Activated naive CD4-positive, alpha-beta T cell treated with anti-CD3 and anti-CD28 coated beads, Interleukin-2, amount 50 U/mL, for 72 hours (primary cell): Measurements from ENCODE around the gene GRK6. TPM values are rescaled to one million over a fixed set of nuclear protein-coding genes. Genes with fewer than 3 reads are reported as not detected.

Source experiments
- ATAC-seq, 2 donors: fragments of 150-1000 bp; cut with Tn5 transposase; 2 replicates each; pipeline ENCODE4 v1.10.0; 2021; ENCODE audit warnings: mild to moderate bottlenecking in 2 of 2, moderate library complexity in 2 of 2
- DNase-seq, 2 donors: peaks; one replicate each; pipeline ENCODE4 v3.0.0; 2021 to 2022; ENCODE audit warnings: low spot score in 2 of 2
- H3K27ac Mint-ChIP-seq, 2 donors: one replicate each; pipeline ENCODE4 v1.8.0; 2022; ENCODE audit warnings: mild to moderate bottlenecking in 2 of 2, mixed read lengths in 2 of 2
- H3K36me3 Mint-ChIP-seq, 2 donors: one replicate each; pipeline ENCODE4 v1.8.0; 2022; ENCODE audit warnings: mixed read lengths in 2 of 2
- H3K9me3 Mint-ChIP-seq, 2 donors: one replicate each; pipeline ENCODE4 v1.8.0; 2022; ENCODE audit warnings: mixed read lengths in 2 of 2
- total RNA-seq, 2 donors: library from RNA; stranded (reverse); gene quantifications; one replicate each; pipeline ENCODE4 v1.2.3, GENCODE V29; 2022

The GRK6 gene
- total RNA-seq, 2 donors from 2014 or later, result 104 to 125 TPM

- DNase-seq, result no peak
- Mint-ChIP-seq H3K27ac (no peak overlapping the region), H3K36me3 (no peaks in the 10 kb centered on the region), H3K9me3 (no peaks in the 10 kb centered on the region)
- no peak for ATAC-seq
Observed at GRCh38 chr5:177466861-177467260, 40.4 kb downstream of the GRK6 start.

DNA sequence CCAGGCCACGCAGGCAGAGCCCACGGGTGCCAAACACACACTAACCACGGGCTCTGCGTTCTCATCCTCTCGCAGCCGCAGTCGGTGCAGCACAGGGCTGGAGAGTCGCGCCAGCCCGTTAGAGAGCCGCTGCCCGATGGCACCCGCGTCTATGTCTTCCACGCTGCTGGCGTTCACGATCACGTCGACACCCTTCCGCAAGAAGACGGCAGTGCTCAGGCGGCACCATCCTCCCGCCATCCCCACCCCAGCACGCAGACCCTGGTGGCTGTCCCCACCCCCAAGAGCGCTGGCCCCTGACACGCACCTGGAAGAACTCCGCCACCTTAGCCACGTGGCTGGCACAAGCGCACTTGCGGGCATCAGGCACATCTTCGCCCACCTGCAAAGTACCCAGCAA lies 41.0 kb downstream of the GRK6 start:
- H3K36me3 Mint-ChIP-seq, result no peaks in the 10 kb centered on the region
- no peak for ATAC-seq
- no peak for DNase-seq
- no peak overlapping the region for H3K27ac Mint-ChIP-seq
- no peaks in the 10 kb centered on the region for H3K9me3 Mint-ChIP-seq

DNA sequence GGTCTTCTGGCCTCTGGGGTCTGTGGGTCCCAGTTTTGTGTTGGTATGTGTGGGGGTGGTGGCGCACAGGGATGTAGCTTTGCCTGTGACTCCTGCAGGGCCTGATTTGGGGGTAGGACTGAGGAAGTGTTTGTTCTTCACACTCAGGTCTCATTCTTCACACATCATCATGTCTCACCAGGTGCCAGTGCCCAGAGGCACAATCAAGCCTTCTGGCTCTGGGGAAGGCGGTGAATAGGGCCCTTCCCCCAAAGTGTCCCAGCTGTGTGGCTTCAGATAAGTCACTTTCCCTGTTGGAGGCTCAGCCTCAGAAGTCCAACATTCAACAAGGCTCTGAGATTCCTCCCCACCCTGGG lies 41.8 kb downstream of the GRK6 start:
- DNase-seq (no peak), ATAC-seq (no peak)
- no peaks in the 10 kb centered on the region for H3K36me3 Mint-ChIP-seq
- H3K9me3 Mint-ChIP-seq, result no peaks in the 10 kb centered on the region
- no peak overlapping the region for H3K27ac Mint-ChIP-seq

DNA sequence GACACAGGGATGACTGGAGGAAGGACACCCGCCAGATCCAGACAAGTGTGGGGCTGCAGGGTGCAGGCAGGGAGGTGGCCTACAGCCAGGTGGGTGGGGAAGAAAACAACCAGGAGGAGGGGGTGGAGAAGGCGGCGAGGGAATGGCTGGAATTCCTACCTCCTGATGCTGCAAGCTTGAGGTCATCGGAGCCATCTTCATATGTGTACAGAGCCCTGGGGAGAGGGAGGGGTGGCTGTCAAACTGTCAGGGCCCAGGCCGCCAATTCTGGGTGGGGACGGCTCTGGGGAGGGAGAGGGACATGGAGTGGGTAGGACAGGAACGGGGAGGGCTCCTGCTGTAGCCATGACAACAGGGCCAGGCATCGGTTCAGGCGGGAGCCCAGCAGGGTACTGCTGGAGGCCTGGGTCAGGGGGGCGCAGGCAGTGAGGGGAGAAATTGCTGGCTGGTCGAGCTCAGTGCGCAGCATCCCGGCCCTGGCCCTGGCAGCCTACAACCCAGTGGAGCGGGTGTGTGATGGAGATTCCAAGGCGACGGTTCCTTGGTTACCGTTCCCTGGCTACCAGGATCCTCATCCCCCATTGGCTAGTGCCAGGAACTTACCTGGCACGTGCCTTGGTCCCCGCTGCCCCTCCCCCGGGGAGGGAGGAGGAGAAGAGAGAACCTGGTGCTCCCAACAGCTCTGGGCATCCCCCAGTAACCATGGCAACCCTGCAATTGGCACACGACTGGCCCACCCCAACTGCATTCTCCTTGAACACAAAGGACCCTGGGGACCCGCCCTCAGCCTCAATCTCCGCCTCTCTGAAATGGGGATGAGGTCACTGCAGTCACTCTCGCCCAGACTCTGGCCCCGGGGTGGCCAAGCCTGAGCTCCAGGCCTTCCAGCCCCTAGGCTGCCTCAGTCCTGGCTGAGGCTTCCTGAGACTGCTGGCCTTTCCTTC lies 42.5 kb downstream of the GRK6 start:
- ATAC-seq (no peak), DNase-seq (no peak)
- no peaks in the 10 kb centered on the region for H3K36me3 Mint-ChIP-seq
- peak overlapping the region in 1 of 2 donors; percentile 77 for H3K27ac Mint-ChIP-seq
- H3K9me3 Mint-ChIP-seq, result no peaks in the 10 kb centered on the region

DNA sequence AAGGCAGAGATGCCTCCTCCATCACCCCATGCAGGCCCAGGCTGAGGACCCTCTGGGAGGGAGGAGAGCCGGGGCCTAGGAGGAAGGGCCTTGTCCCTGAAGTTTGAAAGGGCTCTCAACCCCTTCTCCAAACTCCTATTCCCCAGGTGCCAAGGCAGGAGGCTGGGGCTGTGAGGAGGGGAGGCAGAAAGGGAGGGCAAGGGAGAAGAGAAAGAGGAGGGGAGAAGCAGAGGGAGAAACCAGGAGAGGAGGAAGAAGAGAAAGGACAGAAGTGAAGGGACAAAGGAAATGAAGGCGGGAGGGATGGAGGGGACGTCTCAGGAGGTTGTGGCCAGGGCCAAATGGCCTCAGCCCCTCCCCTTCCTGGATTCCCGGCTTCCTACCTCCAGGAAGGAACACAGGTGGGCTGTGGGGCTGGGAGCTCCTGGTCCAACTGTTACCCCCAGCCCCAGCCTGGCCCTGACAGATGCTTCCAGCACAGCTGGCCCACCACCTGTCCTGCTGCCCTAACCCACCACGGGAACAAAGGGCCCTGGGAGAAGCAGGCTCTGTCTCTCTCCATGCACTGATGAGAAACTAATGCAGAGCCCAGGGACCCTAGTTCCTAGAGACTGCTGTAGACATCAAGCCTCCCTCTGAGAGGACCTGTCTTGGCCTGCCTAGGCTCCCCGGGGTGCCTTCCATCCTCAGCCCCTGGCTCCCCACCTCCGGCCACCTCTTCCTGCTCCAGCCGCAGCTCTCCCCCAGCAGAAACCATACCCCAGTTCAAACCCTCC lies 43.5 kb downstream of the GRK6 start:
- peak overlapping the region; percentile 32 to 77 for H3K27ac Mint-ChIP-seq
- no peak for ATAC-seq
- no peaks in the 10 kb centered on the region for H3K36me3 Mint-ChIP-seq

GRCh38 chr5:177470759-177471536 lies 44.5 kb downstream of the GRK6 start:
- Mint-ChIP-seq H3K9me3 (no peaks in the 10 kb centered on the region), H3K27ac (peak overlapping the region in 1 of 2 donors; percentile 32), H3K36me3 (no peaks in the 10 kb centered on the region)
- peak in 1 of 2 donors; percentile 16 for ATAC-seq
- no peak for DNase-seq

More for the DNA sequence above, 43.5 kb downstream of the GRK6 start:
- DNase-seq, result no peak
- no peaks in the 10 kb centered on the region for H3K9me3 Mint-ChIP-seq

DNA sequence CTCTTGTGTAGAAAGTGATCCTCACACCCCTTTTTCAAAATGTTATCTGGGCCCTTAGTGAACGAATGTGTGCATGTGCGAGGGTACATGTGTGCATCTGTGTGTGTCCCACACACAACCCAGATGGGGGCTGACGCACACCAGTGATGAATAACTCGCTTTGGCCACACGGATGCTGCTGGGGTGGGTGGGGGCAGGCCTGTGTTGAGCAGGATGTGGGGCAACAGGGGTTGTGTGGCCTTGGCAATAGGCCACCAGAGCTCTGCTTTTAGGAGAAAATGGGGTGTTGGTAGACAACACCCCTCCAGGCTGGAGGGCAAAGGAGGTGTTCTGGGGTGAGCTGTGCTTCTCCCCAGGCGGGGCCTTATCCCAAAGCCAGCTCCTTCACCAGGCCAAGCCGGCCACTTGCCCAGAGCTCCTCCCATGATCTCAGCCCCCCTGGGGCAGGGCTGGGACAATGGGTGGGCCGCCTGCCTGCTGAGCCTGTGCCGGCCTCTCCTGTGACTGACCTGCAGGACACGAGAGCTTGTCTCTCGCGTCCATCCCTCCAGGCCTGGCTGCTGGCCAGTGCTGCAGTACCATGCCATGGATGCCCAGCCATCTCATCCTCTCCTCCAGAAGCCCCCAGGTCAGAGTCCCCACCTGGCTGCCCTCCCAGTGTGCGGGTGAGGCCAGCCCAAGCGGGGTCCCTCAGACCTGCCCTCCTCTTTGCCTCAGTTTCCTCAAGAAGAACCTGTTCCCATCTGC lies 45.3 kb downstream of the GRK6 start:
- ATAC-seq (peak in 1 of 2 donors; percentile 37), DNase-seq (no peak)
- Mint-ChIP-seq H3K27ac (peak overlapping the region in 1 of 2 donors; percentile 50), H3K36me3 (no peaks in the 10 kb centered on the region), H3K9me3 (no peaks in the 10 kb centered on the region)

- Mint-ChIP-seq H3K36me3 (no peaks in the 10 kb centered on the region), H3K27ac (peak overlapping the region in 1 of 2 donors; percentile 50), H3K9me3 (no peaks in the 10 kb centered on the region)
- DNase-seq (peak in 1 of 2 donors; percentile 56), ATAC-seq (peak; percentile 67 to 68)
Observed at GRCh38 chr5:177472460-177473442, 46.3 kb downstream of the GRK6 start.

GRCh38 chr5:177473443-177474001 lies 47.0 kb downstream of the GRK6 start, which contains the start of gene DBN1:
TSS of gene DBN1 (minus strand) at chr5:177473634. CDS start at chr5:177473521, 113 bp downstream.
- peak; percentile 11 to 57 for ATAC-seq
- H3K27ac Mint-ChIP-seq, result peak within 1 kb of the TSS in 1 of 2 donors; percentile 62

DNA sequence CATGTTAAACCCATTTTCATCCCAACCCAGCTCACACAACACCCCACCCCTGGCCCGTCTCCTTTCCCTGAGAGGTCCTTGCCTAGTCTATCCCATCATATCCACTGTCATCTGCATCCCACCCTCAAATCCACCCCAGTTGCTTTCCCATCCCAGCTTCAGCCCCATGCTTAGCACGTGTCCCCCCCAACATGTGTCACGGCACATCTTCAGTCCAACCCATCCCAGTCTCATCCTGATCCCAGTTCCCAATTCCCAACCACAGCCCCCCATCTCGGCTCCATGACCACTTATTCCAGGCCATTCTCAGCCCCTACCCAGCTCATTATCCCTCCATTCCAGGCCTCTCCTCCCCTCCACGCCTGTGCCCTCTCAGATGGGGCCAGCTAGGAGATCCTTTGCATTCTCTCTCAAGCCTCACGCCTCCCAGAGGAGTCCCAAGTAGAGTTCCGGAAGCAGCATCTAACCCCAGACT lies 47.6 kb downstream of the GRK6 start:
- DNase-seq (no peak), ATAC-seq (no peak)
- H3K36me3 Mint-ChIP-seq, result peaks cover 0 to 9% of the 10 kb centered on the region in 2 donors
- no peaks in the 10 kb centered on the region for H3K9me3 Mint-ChIP-seq
- peak overlapping the region in 1 of 2 donors; percentile 62 for H3K27ac Mint-ChIP-seq

More at GRCh38 chr5:177473443-177474001, 47.0 kb downstream of the GRK6 start, which contains the start of gene DBN1:
- no peaks in the 10 kb centered on the region for H3K9me3 Mint-ChIP-seq
- peaks cover 0 to 4% of the 10 kb centered on the region in 2 donors for H3K36me3 Mint-ChIP-seq
- DNase-seq, result no peak

GRCh38 chr5:177474846-177475562 lies 48.5 kb downstream of the GRK6 start:
- no peak overlapping the region for H3K27ac Mint-ChIP-seq
- no peak for ATAC-seq

DNA sequence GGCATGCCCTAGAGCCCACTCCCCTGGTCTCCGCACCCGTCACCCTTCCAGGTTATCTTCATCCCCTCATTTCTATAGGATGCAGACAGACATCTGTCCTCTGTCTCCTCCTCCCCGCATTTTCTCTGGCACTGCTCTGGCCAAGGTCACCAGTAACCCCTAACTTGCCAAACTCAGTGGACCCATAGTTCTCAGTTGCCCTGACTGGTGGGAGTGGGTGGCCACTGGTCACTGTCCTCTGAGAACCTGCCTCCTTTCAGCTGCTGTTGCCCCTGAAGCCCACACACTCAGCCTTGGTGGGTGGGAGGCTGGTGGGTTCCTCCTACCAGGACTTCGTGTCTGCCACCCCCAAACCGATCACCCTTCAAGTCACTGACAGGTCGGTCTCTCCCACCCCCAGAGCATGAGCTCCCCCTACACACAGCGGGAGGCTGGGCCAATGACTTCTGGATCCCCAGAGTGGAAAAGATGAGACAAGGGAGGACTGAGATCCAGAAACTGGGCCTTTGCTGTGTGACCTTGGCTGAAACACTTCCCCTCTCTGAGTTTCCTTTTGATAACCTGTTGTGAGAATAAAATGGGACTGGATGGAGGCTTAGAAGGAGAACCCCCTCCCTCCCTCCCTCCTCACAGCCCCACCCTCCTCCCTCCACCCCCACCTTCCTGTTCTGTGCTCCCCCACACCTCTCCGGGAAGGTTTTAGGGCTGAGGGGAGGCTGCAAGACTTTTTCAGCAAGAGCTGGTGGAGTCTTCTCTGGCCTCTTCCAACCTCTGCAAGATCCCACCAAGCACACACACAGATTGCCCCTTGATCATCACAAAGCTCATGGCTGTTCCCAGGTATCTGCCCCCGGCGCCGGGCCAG lies 49.3 kb downstream of the GRK6 start:
- peak overlapping the region in 1 of 2 donors; percentile 4 for H3K27ac Mint-ChIP-seq
- peaks cover 0 to 19% of the 10 kb centered on the region in 2 donors for H3K36me3 Mint-ChIP-seq
- ATAC-seq (no peak), DNase-seq (no peak)
- H3K9me3 Mint-ChIP-seq, result no peaks in the 10 kb centered on the region

More at GRCh38 chr5:177474846-177475562, 48.5 kb downstream of the GRK6 start:
- no peak for DNase-seq
- H3K36me3 Mint-ChIP-seq, result peaks cover 0 to 19% of the 10 kb centered on the region in 2 donors
- H3K9me3 Mint-ChIP-seq, result no peaks in the 10 kb centered on the region
